Body of pancreas (tissue), 4 donors: ENCODE data around the gene IP6K3. TPM values are rescaled to one million over a fixed set of nuclear protein-coding genes. Genes with fewer than 3 reads are reported as not detected.

ENCODE experiments used
- ATAC-seq: fragments of 150-250 bp; one replicate; pipeline ENCODE4 v1.9.1; 2016
- DNase-seq, 4 donors: peaks; one replicate each; pipeline ENCODE4 v3.0.0-alpha.2; 2019
- H3K27ac ChIP-seq, 4 donors: fragments of 200-600 bp; sonication (generic); 1 replicate in 3 of 4; 2 replicates in 1 of 4; pipeline versions ENCODE4 v1.5.1 to v1.6.1; 2016 to 2019; ENCODE audit warnings: mild to moderate bottlenecking in 1 of 4, mixed read lengths in 1 of 4, moderate library complexity in 1 of 4
- H3K27me3 ChIP-seq, 2 donors: fragments of 200-600 bp; sonication (generic); one replicate each; pipeline ENCODE4 v1.6.0; 2016; ENCODE audit warnings: mild to moderate bottlenecking in 1 of 2
- H3K36me3 ChIP-seq, 2 donors: fragments of 200-600 bp; sonication (generic); replicated peaks in 1 of 2; 2 replicates each; pipeline ENCODE4 v1.5.1; 2016; ENCODE audit warnings: low read depth in 2 of 2; ENCODE audit not compliant: insufficient read depth in 1 of 2
- H3K4me1 ChIP-seq: fragments of 200-600 bp; sonication (generic); one replicate; pipeline ENCODE4 v1.6.0; 2016
- H3K4me3 ChIP-seq, 2 donors: fragments of 200-600 bp; sonication (generic); 1 replicate in 1 of 2; 2 replicates in 1 of 2; pipeline ENCODE4 v1.5.1; 2016 to 2019
- H3K9me3 ChIP-seq, 3 donors: fragments of 200-600 bp; sonication (generic); 1 replicate in 2 of 3; 2 replicates in 1 of 3; pipeline ENCODE4 v1.5.1; 2016
- CTCF ChIP-seq, 7 experiments: fragments of 450-650 bp in 4 of 7; fragments of 200-600 bp in 3 of 7; sonication (generic) in 3 of 7; IDR thresholded peaks; one replicate each; pipeline ENCODE4 v1.5.1; 2016 to 2019; ENCODE audit warnings: antibody characterized with exemption in 7 of 7
- POLR2A ChIP-seq, 3 donors: fragments of 450-650 bp; IDR thresholded peaks; one replicate each; pipeline ENCODE4 v1.6.1; 2016; ENCODE audit warnings: antibody characterized with exemption in 3 of 3, mild to moderate bottlenecking in 2 of 3
- WGBS, 2 donors: methylation state at CpG; one replicate each; pipeline ENCODE4 v1.1.5; 2017; 5-methylcytosine and 5-hydroxymethylcytosine counted together
- intact Hi-C: fragments of 100-400 bp; cut with DNase I; formaldehyde crosslinking; loops from one replicate; pipeline ENCODE4 v1.15.1; 2023
- total RNA-seq, 2 donors: library from RNA; depleted of rRNA; stranded (reverse); fragments of >200 nt; gene quantifications; one replicate each; pipeline ENCODE4 v1.1.0, GENCODE V29; 2016

IP6K3 gene
- total RNA-seq, 2 donors from 2014 or later, result not detected

- Histone ChIP-seq H3K4me3 (no peak overlapping the region), H3K4me1 (no peaks in the 10 kb centered on the region), H3K27ac (no peak overlapping the region), H3K27me3 (no peaks in the 10 kb centered on the region), H3K36me3 (peaks cover 26 to 73% of the 10 kb centered on the region in 2 donors), H3K9me3 (no peaks in the 10 kb centered on the region)
- 85 to 94% methylated on average over 7 of the region's 7 CpGs for WGBS, 2 donors
- TF ChIP-seq CTCF (IDR thresholded peaks at IDR 0.05) (no peak), POLR2A (IDR thresholded peaks at IDR 0.05) (no peak)
- ATAC-seq (no peak), DNase-seq (no peak)
- intact Hi-C loops, result no loop called here
Measured at GRCh38 chr6:33779290-33779689, 32.6 kb upstream of the IP6K3 start.

- H3K27me3 ChIP-seq, result no peaks in the 10 kb centered on the region
- WGBS, 2 donors, result 87 to 92% methylated on average over 9 to 12 of the region's 12 CpGs
- no peak overlapping the region for H3K4me3 ChIP-seq
- peaks cover 21 to 70% of the 10 kb centered on the region in 2 donors for H3K36me3 ChIP-seq
- ATAC-seq (no peak), DNase-seq (no peak)
- no peaks in the 10 kb centered on the region for H3K9me3 ChIP-seq
- TF ChIP-seq CTCF (IDR thresholded peaks at IDR 0.05) (no peak), POLR2A (IDR thresholded peaks at IDR 0.05) (no peak)
- H3K4me1 ChIP-seq, result no peaks in the 10 kb centered on the region
- intact Hi-C loops, result no loop called here
- H3K27ac ChIP-seq, result no peak overlapping the region
Measured at GRCh38 chr6:33778444-33779121, 31.9 kb upstream of the IP6K3 start.

GRCh38 chr6:33777398-33778388 is 31.0 kb upstream of the IP6K3 start:
- Histone ChIP-seq H3K36me3 (peaks cover 17 to 68% of the 10 kb centered on the region in 2 donors), H3K4me1 (no peaks in the 10 kb centered on the region), H3K4me3 (no peak overlapping the region), H3K9me3 (no peaks in the 10 kb centered on the region), H3K27me3 (no peaks in the 10 kb centered on the region), H3K27ac (no peak overlapping the region)
- no peak for ATAC-seq
- DNase-seq, result no peak
- intact Hi-C loops, result no loop called here
- TF ChIP-seq POLR2A (IDR thresholded peaks at IDR 0.05) (no peak), CTCF (IDR thresholded peaks at IDR 0.05) (no peak)
- WGBS, 2 donors, result 83 to 89% methylated on average over 25 of the region's 25 CpGs

GRCh38 chr6:33776764-33777163 is 30.1 kb upstream of the IP6K3 start:
- no peaks in the 10 kb centered on the region for H3K9me3 ChIP-seq
- H3K27me3 ChIP-seq, result no peaks in the 10 kb centered on the region
- ATAC-seq (no peak), DNase-seq (no peak)
- 69 to 88% methylated on average over 12 to 13 of the region's 13 CpGs for WGBS, 2 donors
- TF ChIP-seq POLR2A (IDR thresholded peaks at IDR 0.05), result no peak
- no peak for TF ChIP-seq CTCF (IDR thresholded peaks at IDR 0.05)
- H3K4me1 ChIP-seq, result peaks cover 8% of the 10 kb centered on the region
- peaks cover 17 to 63% of the 10 kb centered on the region in 2 donors for H3K36me3 ChIP-seq
- H3K4me3 ChIP-seq, result no peak overlapping the region
- intact Hi-C loops, result no loop called here
- H3K27ac ChIP-seq, result no peak overlapping the region
